Activated CD4-positive, alpha-beta T cell treated with anti-CD3 and anti-CD28 coated beads, Interleukin-2, Interleukin-6, amounts not matched to agents 100 ng/mL and 50 ng/mL, durations not matched to agents 16 hours and 8 hours (primary cell): ENCODE data around the gene MGME1.
A peak's percentile ranks its signal among the peaks of the same experiment; 100 is the strongest.

Experiments used
- DNase-seq: peaks from one replicate; pipeline ENCODE4 v3.0.0-alpha.2; 2020

The MGME1 gene

DNA sequence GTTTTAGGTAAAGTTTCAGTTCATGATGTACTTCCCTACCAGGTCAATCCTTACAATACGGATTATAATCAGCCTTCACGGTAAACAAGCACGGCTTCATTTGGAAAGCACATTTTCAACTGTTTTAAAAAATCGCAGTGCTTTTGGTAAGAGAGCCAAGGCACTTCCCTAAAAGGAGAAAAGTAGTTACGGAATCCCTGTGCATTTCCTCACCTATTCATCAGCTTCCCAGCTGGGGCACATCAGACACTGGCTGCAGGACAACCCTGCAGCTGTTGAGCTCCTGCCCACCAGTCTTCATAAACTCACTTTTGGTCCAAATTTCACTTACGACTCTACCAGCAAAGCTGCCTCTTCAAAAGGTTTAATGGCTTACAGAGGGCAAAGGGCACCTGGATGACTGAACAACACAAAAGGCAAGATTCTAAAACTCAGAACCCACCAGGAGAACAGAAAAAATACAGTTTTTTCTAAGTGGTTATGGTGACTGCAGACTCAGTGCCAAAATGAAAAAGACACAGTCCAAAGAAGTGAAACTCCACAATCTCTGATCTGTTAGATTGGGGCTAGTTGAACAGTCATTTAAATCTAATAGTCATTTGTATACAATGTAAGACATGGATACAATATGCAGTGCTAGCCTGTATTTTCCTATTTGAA lies 7.8 kb upstream of the MGME1 start:
- peak; percentile 40 for DNase-seq

GRCh38 chr20:17961587-17961940 lies 7.3 kb upstream of the MGME1 start:
- no peak for DNase-seq

DNA sequence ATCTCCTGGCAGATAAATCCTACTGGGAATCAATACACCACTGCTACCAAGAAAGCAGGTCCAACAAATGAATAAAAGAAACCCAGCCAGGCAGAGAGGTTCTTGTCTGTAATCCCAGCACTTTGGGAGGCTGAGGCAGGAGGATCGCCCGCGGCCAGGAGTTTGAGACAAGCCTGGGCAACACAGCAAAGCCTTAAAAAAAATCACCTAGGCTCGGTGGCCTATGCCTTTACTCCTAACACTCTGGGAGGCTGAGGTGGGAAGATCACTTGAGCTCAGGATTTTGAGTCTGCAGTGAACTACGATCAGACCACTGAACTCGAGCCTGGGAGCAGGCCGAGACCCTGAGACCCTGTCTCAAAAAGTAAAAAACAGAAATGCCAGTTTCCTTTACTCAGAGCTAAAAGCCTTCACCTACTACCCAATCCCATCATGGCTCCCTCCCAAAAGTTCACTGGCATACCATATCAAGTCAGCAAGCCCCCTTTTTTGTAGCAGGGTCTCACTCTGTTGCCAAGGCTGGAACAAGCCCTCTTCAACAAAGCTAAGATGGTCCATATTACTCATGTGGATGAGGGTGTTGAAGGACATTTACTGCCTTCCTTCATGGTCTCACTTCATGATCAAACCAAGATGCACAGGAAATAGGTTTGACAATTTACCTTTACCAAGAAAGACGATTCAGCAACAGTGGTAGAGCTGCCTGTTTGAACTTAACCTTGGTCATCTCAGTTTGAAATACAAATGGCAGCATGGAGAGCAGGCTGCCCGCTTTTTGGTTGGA lies 5.5 kb upstream of the MGME1 start:
- DNase-seq: peak; percentile 34

DNA sequence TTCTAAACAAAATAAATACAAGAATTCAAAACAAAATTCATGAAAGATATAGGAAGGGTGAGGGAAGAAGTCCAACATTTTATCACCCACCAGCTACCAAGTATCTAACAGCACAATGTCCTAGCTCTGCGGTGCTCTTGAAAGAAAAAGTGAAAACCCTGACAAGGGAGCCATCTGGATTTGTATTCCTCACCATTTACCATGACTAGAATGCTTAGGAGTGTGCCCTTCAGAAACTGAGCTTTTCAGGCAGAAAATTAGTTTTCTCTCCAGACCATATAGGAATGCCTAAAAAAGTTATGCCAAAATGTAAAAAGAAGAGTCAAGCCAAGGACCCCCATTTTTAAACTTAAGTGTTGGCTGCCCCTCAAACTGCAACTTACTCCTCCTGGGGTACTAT lies 4.7 kb upstream of the MGME1 start:
- DNase-seq: no peak

DNA sequence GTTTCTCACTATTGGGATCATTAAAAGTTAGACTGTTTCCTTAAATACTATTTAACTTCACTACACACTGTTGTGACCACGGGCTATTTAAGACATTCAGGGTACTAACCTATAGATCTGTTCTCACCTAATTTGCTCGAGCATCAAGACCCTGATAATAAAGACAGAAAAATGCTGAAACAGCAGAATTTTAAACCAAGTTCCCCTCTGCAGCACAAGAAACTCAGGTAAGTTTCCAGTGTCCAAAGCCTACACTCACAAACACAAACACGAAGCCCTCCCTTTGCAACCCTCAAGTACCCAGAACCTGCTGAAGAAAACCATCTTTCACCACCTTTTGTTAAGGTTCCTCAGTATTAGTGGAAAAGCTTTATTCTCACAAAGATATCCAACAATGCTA lies 4.2 kb upstream of the MGME1 start:
- no peak for DNase-seq

- DNase-seq: peak; percentile 42
These were observed 3.6 kb upstream of the MGME1 start for GRCh38 chr20:17965042-17965697.

DNA sequence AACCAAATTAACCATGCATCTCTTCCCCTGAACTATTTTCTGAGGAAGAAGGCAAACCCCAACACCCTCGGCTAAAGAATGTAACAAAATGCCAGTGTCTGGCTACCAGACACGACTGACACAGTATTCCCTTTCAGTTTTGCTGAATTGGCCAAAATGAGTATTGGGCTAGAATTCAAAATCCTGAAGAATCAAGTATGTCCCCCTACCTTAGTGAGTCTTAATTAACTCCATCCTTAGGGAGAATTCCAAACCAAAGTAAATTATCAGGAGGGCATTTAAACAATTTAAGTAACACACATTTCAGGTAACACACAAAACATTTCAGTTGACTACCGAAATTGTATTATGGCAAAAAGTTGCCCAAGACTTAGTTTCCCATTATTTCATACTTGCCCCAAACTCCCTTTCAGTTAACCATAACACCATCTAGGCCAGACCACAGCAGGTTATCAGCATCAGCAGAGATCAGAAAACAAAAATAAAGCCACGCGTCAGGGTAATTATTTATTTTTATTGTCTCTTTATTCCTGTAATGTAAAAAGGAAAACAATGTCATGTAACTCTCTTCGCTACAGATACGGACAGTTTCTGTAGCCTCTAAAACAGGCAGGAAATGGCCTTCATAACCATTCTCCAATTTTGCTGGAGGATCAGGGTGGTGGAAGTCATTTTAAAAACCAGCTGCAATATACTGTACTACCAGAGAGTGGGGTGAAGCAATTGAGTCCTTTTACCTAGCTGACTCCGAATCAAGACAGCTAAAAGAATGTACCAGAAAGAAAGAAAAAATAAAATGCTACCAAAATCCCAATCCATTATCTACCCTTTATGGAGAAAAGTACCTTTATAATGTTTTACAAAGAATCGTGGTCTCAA lies 2.1 kb upstream of the MGME1 start:
- peak; percentile 59 for DNase-seq

DNA sequence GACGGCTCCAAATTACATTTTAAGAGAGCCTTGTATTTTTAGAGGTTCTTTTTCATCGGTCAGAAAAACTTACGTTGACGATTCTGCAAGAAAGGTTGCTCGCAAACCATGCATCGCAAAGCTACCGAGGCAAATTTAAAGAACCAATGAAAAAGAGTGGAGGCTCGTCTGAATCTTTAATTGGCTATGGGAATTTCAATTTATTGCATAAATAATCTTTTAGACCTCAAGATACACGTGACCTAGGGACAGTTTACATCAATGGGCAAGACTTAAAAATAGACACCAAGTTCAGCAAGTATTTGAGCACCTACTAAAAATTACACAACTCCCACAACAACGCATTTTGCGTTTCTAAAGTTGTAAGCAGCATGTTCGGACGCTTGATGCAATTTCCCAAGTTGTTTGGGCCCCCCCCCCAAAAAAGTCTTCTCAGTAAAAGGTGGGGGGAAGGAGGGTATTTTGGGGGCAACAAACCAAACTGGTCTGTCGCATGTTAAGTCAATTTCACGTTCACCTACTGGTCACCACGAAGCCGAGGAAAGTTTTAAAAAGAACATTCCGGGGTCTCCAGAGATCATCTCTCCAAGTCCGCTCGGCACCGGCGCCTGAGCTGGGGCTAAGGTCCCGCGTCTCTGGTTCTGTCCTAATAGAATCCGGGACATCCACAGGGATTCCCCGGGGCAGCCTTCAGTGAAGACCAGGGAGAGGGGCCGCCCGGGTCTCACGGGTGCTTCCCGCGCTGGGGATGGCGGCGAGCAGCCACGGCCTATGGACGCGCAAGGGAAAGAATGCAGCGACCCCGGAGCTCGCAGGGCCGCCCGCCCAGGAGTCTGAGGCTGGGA lies 1.1 kb upstream of the MGME1 start:
- DNase-seq: peak; percentile 39

GRCh38 chr20:17969278-17969883 lies 563 bp downstream of the MGME1 start:
- peak; percentile 60 for DNase-seq

- DNase-seq: peak; percentile 68
These were observed 1.1 kb downstream of the MGME1 start for GRCh38 chr20:17969884-17970409.

GRCh38 chr20:17971300-17972013 lies 2.6 kb downstream of the MGME1 start:
- no peak for DNase-seq

DNA sequence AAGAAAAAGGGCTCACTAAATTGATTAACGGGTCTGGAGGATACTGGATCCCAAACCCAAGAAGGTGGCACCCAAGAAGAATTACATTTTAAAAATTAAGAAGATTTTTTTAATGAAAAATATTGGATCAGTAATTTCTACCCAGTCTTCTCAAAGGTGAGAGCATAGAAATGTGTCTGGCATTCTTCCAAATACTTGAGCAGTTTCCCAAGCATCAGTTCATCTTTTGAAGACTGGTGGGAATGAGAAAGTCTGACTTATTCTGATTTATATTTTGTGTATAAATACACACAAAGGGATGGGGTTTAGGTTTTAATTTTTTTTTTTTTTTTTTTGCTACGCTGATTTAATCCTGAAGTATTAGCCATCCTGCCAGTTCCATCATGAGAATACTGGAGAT lies 3.3 kb downstream of the MGME1 start:
- no peak for DNase-seq

- DNase-seq: no peak
These were observed 7.5 kb downstream of the MGME1 start for GRCh38 chr20:17976305-17976704.

DNA sequence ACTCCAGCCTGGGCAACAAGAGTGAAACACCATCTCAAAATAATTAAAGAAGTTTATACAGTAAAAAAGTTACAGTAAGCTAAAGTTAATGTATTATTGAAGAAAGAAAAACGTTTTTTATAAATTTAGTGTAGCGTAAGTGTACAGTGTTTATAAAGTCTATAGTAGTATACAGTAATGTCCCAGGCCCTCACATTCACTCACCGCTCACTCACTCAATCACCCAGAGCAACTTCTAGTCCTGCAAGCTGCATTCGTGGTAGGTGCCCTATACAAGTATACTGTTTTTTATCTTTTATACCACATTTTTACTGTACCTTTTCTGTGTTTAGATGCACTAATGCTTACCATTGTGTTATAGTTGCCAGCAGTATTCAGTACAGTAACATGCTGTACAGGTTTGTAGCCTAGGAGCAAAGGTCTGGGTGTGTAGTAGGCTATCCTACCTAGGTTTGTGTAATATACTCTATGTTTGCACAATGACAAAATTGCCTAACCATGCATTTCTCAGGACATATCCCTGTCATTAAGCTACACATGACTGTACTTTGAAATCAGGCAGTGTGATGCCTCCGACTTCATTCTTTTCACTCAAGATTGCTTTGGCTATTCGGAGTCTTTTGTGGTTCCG lies 16.7 kb downstream of the MGME1 start:
- DNase-seq: no peak

- no peak for DNase-seq
These were observed 19.2 kb downstream of the MGME1 start for GRCh38 chr20:17987988-17988387.

DNA sequence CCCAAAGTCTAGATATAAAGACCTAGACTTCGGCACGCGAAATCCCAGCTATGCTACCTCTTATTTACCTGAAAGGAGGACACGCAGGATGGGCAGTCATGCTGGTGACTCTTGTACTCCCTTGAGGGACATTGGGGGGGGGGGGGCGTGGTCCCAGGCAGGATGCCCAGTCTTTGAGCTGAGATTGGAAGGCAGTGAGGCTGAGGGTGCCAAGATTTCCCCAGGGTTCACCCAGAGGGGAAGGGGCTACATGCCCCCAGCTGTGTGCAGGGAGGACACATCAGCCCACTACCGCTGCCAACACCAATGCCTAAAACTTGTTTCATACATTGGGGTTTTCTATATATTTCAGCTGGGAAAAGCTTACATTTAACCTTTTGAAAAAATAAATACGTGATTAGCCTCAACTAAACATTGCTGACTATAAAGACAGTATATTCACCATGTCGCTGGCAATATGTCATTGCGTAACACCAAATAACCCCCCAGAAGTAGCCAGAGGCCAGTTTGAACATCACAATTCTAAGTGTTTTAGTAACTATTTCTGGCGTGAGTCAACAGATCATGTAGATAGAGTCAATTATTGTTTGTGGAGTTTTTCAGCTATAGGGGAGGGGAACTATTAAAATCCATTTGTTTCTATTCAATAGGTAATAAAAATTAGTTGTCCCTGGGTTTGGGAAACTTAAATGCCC lies 21.6 kb downstream of the MGME1 start:
- DNase-seq: no peak

- DNase-seq: peak; percentile 80
These were observed 23.4 kb downstream of the MGME1 start for GRCh38 chr20:17992224-17992637.

GRCh38 chr20:17992847-17993513 lies 24.2 kb downstream of the MGME1 start:
- DNase-seq: peak; percentile 42

DNA sequence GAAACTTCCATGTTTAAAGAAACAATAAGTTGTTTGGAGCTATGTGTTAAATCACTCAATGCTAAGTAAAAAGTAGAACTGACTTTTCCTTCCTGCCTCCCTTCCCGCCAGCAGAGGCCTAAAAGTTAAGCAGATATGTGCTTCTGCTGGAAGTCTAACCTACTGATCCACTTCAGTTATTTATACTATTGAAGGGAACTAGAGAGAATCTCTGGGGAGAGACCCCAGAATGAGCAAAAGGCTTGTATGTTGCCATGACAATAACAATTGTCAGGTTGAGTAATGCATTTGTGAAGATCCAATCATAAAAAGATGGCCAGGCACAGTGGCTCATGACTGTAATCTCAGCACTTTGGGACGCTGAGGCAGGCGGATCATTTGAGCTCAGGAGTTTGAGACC lies 24.7 kb downstream of the MGME1 start:
- DNase-seq: no peak
